Spleen (tissue), 11 donors: Measurements from ENCODE around the gene CALN1. TPM values are rescaled to one million over a fixed set of nuclear protein-coding genes. Genes with fewer than 3 reads are reported as not detected.
"Not testable (repeated sequence)": the region's sequence is repeated elsewhere in the genome, so short reads cannot be mapped to it uniquely, and the experiment has no call there.

ENCODE experiments used
- DNase-seq: peaks from one replicate; pipeline ENCODE4 v3.0.0-alpha.2; 2020
- H3K27ac ChIP-seq, 8 donors: fragments of 200-600 bp; sonication (generic) in 7 of 8; 1 replicate in 4 of 8; 2 replicates in 4 of 8; pipeline versions ENCODE4 v1.5.0 to v1.8.0; 2016 to 2021; ENCODE audit warnings: inconsistent platforms in 4 of 8, mild to moderate bottlenecking in 4 of 8, moderate library complexity in 1 of 8
- H3K27me3 ChIP-seq, 7 donors: fragments of 200-600 bp; sonication (generic) in 6 of 7; replicated peaks in 1 of 7; 1 replicate in 4 of 7; 2 replicates in 3 of 7; pipeline versions ENCODE4 v1.5.0 to v1.8.0; 2016 to 2021; ENCODE audit warnings: inconsistent platforms in 3 of 7, mild to moderate bottlenecking in 1 of 7
- H3K36me3 ChIP-seq, 6 donors: fragments of 200-600 bp; sonication (generic) in 5 of 6; 1 replicate in 4 of 6; 2 replicates in 2 of 6; pipeline versions ENCODE4 v1.5.0 to v1.8.0; 2016 to 2021; ENCODE audit warnings: inconsistent platforms in 2 of 6
- H3K4me1 ChIP-seq, 6 donors: fragments of 200-600 bp; sonication (generic) in 5 of 6; 1 replicate in 3 of 6; 2 replicates in 3 of 6; pipeline versions ENCODE4 v1.5.0 to v1.8.0; 2016 to 2021; ENCODE audit warnings: inconsistent platforms in 3 of 6
- H3K4me3 ChIP-seq, 8 donors: fragments of 200-600 bp; sonication (generic) in 7 of 8; 1 replicate in 4 of 8; 2 replicates in 4 of 8; pipeline versions ENCODE4 v1.5.0 to v1.8.0; 2016 to 2021; ENCODE audit warnings: inconsistent platforms in 4 of 8, mild to moderate bottlenecking in 4 of 8, moderate library complexity in 2 of 8
- H3K9me3 ChIP-seq, 8 donors: fragments of 200-600 bp; sonication (generic) in 7 of 8; 1 replicate in 4 of 8; 2 replicates in 4 of 8; pipeline versions ENCODE4 v1.5.0 to v1.8.0; 2016 to 2021; ENCODE audit warnings: inconsistent platforms in 4 of 8
- POLR2A ChIP-seq, 3 donors: fragments of 450-650 bp; IDR thresholded peaks; one replicate each; pipeline ENCODE4 v1.5.1; 2017; ENCODE audit warnings: antibody characterized with exemption in 3 of 3, mild to moderate bottlenecking in 1 of 3
- POLR2AphosphoS5 ChIP-seq, 3 donors: sonication (generic); formaldehyde crosslinking; IDR thresholded peaks; one replicate each; pipeline ENCODE4 v1.5.1; 2017; ENCODE audit warnings: antibody characterized with exemption in 3 of 3
- WGBS, 5 donors: extraction: QIAGEN DNeasy Blood & Tissue Kit in 3 of 5; methylation state at CpG; one replicate each; pipeline versions ENCODE4 v1.1.5 to v1.1.7; 2013 to 2018; 5-methylcytosine and 5-hydroxymethylcytosine counted together
- intact Hi-C: fragments of 100-400 bp; cut with DNase I; formaldehyde crosslinking; loops from one replicate; pipeline ENCODE4 v1.15.0; 2023; ENCODE audit warnings: low total_unique reads
- polyA plus RNA-seq, 3 donors: library from polyadenylated mRNA; stranded (reverse); fragments of 200-250 nt; gene quantifications; one replicate each; pipeline ENCODE4 v1.2.1, GENCODE V29; 2013
- total RNA-seq, 7 donors: library from RNA; depleted of rRNA in 3 of 7; stranded (reverse); fragments of >200 nt in 3 of 7; fragmentation: NEBNext Ultra II Directional in 4 of 7; extraction: Animal tissue kit (Norgen Biotek cat#: 25700) in 4 of 7; gene quantifications; one replicate each; pipeline versions ENCODE4 v1.1.0 to v1.2.1, GENCODE V29; 2016 to 2021
- TF ChIP-seq, protein P1 (sequence below), 11 experiments: fragments of 200-600 bp in 7 of 11; fragments of 450-650 bp in 4 of 11; sonication (generic) in 4 of 11; IDR thresholded peaks in 8 of 11; conservative IDR thresholded peaks in 3 of 11; 1 replicate in 7 of 11; 2 replicates in 4 of 11; pipeline versions ENCODE4 v1.4.0 to v1.8.0; 2016 to 2021; ENCODE audit warnings: antibody characterized with exemption in 11 of 11, inconsistent platforms in 4 of 11, mild to moderate bottlenecking in 1 of 11
- donor health status: healthy with polysubstance abuse.
- donor health status: DM: no; HTN: no; CAD: no; lungs with moderate emphysema.
- donor health status: DM: no; HTN: no; CAD: no.
- donor health status: Bipolar disorder and iron deficiency.
- donor health status: healthy.
- donor health status: DM: no; HTN: no; CAD: no.
- donor health status: DM: yes; HTN: yes; CAD: no.

CALN1 gene
- total and polyA plus RNA-seq, 10 donors = under 0.01 to 0.19 (median 0.03) TPM; not detected in 7

DNA sequence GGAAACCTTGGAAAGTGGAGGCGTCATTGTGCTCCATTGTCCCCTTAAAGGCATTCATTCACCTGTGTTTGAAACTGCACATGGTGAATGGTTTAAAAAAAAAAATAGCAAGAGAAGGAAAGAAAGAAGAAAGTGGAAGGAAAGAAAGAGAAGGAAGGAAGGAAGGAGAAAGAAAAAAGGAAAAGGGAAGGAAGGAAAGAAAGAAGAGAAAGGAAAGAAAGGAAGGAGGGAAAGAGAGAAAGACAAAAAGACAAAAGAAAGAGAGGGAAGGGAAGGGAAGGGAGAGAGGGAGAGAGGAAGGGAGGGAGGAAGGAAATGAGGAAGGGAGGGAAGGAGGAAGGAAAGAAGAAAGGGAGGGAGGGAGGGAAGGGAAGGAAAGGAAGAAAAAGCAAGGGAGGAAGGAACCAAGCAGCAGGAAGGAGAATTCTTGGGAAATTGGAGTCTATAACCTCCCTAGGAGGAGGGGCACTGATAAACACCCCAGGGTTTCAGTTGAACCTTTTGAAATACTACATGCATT is 66.9 kb downstream of the CALN1 start:
- TF ChIP-seq POLR2AphosphoS5 (IDR thresholded peaks at IDR 0.05) (no peak), POLR2A (IDR thresholded peaks at IDR 0.05) (no peak)
- TF ChIP-seq, protein P1, sequence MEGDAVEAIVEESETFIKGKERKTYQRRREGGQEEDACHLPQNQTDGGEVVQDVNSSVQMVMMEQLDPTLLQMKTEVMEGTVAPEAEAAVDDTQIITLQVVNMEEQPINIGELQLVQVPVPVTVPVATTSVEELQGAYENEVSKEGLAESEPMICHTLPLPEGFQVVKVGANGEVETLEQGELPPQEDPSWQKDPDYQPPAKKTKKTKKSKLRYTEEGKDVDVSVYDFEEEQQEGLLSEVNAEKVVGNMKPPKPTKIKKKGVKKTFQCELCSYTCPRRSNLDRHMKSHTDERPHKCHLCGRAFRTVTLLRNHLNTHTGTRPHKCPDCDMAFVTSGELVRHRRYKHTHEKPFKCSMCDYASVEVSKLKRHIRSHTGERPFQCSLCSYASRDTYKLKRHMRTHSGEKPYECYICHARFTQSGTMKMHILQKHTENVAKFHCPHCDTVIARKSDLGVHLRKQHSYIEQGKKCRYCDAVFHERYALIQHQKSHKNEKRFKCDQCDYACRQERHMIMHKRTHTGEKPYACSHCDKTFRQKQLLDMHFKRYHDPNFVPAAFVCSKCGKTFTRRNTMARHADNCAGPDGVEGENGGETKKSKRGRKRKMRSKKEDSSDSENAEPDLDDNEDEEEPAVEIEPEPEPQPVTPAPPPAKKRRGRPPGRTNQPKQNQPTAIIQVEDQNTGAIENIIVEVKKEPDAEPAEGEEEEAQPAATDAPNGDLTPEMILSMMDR (IDR thresholded peaks at IDR 0.05 in 8 of 11, conservative IDR thresholded peaks at IDR 0.05 in 3 of 11) = no peak
- 91 to 99% (median 92%) methylated on average over 1 of the region's 1 CpG for WGBS, 5 donors

DNA sequence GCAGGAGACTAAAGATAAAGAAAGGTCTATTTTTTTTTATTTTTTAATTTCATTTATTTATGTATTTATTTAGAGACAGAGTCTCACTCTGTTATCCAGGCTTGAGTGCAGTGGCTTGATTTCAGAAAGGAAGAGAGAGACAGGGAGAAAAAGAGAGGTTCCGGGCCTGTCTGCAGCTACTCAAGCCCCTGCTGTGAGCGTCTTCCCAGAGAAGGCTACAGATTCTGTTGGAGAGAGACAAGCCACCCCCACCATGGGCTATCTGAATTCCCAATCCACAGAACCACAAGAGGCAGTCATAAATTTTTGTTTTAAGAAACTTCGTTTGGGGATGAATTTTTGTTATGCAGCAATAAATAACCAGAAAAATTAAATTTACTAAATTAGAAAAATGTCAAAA is 68.1 kb downstream of the CALN1 start:
- TF ChIP-seq, protein P1 (IDR thresholded peaks at IDR 0.05 in 8 of 11, conservative IDR thresholded peaks at IDR 0.05 in 3 of 11) = no peak
- TF ChIP-seq POLR2AphosphoS5 (IDR thresholded peaks at IDR 0.05) (no peak), POLR2A (IDR thresholded peaks at IDR 0.05) (no peak)

More for the DNA sequence above, 66.9 kb downstream of the CALN1 start:
- Histone ChIP-seq H3K27ac (no peak overlapping the region), H3K4me1 (no peaks in the 10 kb centered on the region), H3K36me3 (no peaks in the 10 kb centered on the region), H3K4me3 (no peak overlapping the region), H3K27me3 (peaks cover 0 to 3% (median 0%) of the 10 kb centered on the region in 7 donors), H3K9me3 (peaks cover 0 to 8% (median 0%) of the 10 kb centered on the region in 8 donors)
- intact Hi-C loops = no loop called here
- no peak for DNase-seq

DNA sequence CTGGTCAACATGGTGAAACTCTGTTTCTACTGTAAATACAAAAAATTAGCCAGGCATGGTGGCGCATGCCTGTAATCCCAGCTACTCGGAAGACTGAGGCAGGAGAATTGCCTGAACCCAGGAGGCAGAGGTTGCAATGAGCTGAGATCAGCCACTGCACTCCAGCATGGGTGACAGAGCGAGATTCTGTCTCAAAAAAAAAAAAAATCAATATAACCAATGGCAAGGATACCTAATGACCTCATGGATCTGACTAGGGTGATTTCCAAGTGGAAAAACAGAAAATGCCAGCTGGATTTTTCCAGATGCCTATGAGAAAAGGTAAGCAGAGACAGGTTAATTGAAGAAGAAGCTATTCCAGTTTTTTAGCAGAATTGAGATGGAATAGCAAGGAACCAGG is 68.8 kb downstream of the CALN1 start:
- H3K4me3 ChIP-seq, intact Hi-C loops, H3K4me1 ChIP-seq, H3K27me3 ChIP-seq, H3K36me3 ChIP-seq, DNase-seq, H3K27ac ChIP-seq: not testable (repeated sequence)
- peaks cover 0 to 18% (median 9%) of the 10 kb centered on the region in 8 donors for H3K9me3 ChIP-seq
- 83 to 90% (median 88%) methylated on average over 3 of the region's 3 CpGs for WGBS, 5 donors

More for the DNA sequence above, 68.1 kb downstream of the CALN1 start:
- no peaks in the 10 kb centered on the region for H3K4me1 ChIP-seq
- no peak for DNase-seq
- peaks cover 0 to 18% (median 8%) of the 10 kb centered on the region in 8 donors for H3K9me3 ChIP-seq
- no peak overlapping the region for H3K4me3 ChIP-seq
- H3K36me3 ChIP-seq = no peaks in the 10 kb centered on the region
- no peak overlapping the region for H3K27ac ChIP-seq
- intact Hi-C loops = no loop called here
- WGBS, 5 donors = 56 to 81% (median 74%) methylated on average over 3 of the region's 3 CpGs
- peaks cover 0 to 7% (median 0%) of the 10 kb centered on the region in 7 donors for H3K27me3 ChIP-seq

DNA sequence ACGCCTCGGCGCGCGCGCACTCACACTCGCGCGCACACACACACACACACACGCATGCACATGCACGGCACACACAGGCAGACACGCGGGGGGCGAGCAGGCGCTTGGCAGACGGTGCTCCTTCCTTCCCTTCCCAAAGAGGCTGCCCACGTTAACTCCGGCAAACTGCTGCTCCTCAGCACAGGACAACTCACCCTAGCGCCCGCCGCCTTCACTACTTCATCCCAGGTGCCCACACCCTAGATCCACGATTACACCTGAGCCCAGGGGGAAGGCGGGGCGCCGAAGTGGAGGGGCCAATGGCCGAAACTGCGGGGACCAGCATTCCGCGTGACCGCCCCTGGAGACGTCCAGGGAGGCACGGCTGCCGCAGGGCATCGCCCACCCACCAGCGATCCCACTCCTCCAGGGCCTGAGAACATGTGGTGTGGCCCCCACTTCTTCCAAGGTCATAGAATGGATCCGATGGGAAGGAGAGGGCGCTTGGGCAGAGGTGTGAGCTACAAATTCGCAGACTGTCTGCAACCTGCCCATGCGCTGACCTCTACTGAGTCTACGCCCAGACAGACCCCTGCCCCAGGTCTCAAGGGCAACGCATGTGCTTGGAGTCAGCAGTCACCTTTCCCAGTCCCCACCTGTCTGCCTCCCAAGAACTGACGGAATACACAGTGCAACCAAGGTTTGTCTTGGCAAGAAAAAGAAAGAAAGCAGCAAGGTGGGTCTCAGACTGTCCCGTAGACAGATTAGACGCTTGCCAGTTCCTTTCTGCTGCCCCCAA is 74.6 kb downstream of the CALN1 start:
- Histone ChIP-seq H3K4me1 (peaks cover 0 to 17% (median 5%) of the 10 kb centered on the region in 6 donors), H3K9me3 (peaks cover 0 to 20% (median 9%) of the 10 kb centered on the region in 8 donors), H3K27me3 (peaks cover 0 to 59% (median 33%) of the 10 kb centered on the region in 7 donors), H3K36me3 (no peaks in the 10 kb centered on the region), H3K4me3 (peak overlapping the region in 1 of 8 donors; percentile 8), H3K27ac (no peak overlapping the region)
- DNase-seq = no peak
- intact Hi-C loops = no loop called here
- WGBS, 5 donors = 11 to 20% (median 12%) methylated on average over 27 to 44 of the region's 44 CpGs
- TF ChIP-seq, protein P1 (IDR thresholded peaks at IDR 0.05 in 8 of 11, conservative IDR thresholded peaks at IDR 0.05 in 3 of 11) = no peak
- TF ChIP-seq POLR2A (IDR thresholded peaks at IDR 0.05) (no peak), POLR2AphosphoS5 (IDR thresholded peaks at IDR 0.05) (no peak)
